Stimulated activated CD4-positive, alpha-beta T cell treated with anti-CD3 and anti-CD28 coated beads, Interleukin-15, amount 100 ng/mL, for 48 hours (primary cell): ENCODE data around the gene AGBL2.
"Not testable (repeated sequence)": the region's sequence is repeated elsewhere in the genome, so short reads cannot be mapped to it uniquely, and the experiment has no call there.

Source experiments
- DNase-seq, 2 donors: peaks; one replicate each; pipeline ENCODE4 v3.0.0-alpha.2; 2020; ENCODE audit warnings: low read depth in 2 of 2

Gene AGBL2

GRCh38 chr11:47715082-47715669 lies at the start of gene AGBL2:
Gene AGBL2, minus strand, starts transcription at chr11:47715369. Its CDS starts 719 bp downstream, at chr11:47714650.
- peak; percentile 76 to 79 for DNase-seq

- DNase-seq: not testable (repeated sequence)
Observed at GRCh38 chr11:47759291-47759690, 44.1 kb upstream of the AGBL2 start.

GRCh38 chr11:47756208-47756607 lies 41.0 kb upstream of the AGBL2 start:
- no peak for DNase-seq

GRCh38 chr11:47750725-47751124 lies 35.6 kb upstream of the AGBL2 start:
- DNase-seq: no peak

- DNase-seq: not testable (repeated sequence)
Observed at GRCh38 chr11:47742494-47742893, 27.3 kb upstream of the AGBL2 start.

GRCh38 chr11:47737817-47738216 lies 22.6 kb upstream of the AGBL2 start:
- not testable (repeated sequence) for DNase-seq

- DNase-seq: no peak
Observed at GRCh38 chr11:47732271-47732670, 17.1 kb upstream of the AGBL2 start.

- no peak for DNase-seq
Observed at GRCh38 chr11:47731475-47731874, 16.3 kb upstream of the AGBL2 start.

- no peak for DNase-seq
Observed at GRCh38 chr11:47726878-47727514, 11.8 kb upstream of the AGBL2 start.

GRCh38 chr11:47726118-47726442 lies 10.9 kb upstream of the AGBL2 start:
- no peak for DNase-seq

- DNase-seq: no peak
Observed at GRCh38 chr11:47725442-47726117, 10.4 kb upstream of the AGBL2 start.

- no peak for DNase-seq
Observed at GRCh38 chr11:47724041-47724729, 9.0 kb upstream of the AGBL2 start.

- no peak for DNase-seq
Observed at GRCh38 chr11:47723041-47723440, 7.9 kb upstream of the AGBL2 start.

- no peak for DNase-seq
Observed at GRCh38 chr11:47720651-47721050, 5.5 kb upstream of the AGBL2 start.

- DNase-seq: no peak
Observed at GRCh38 chr11:47716692-47717091, 1.5 kb upstream of the AGBL2 start.

GRCh38 chr11:47714554-47715081 lies 551 bp downstream of the AGBL2 start:
- no peak for DNase-seq

- no peak for DNase-seq
Observed at GRCh38 chr11:47711816-47712215, 3.4 kb downstream of the AGBL2 start.

GRCh38 chr11:47711225-47711624 lies 3.9 kb downstream of the AGBL2 start:
- no peak for DNase-seq

- not testable (repeated sequence) for DNase-seq
Observed at GRCh38 chr11:47707275-47707786, 7.8 kb downstream of the AGBL2 start.

GRCh38 chr11:47705721-47706120 lies 9.4 kb downstream of the AGBL2 start:
- no peak for DNase-seq

GRCh38 chr11:47691979-47692378 lies 23.2 kb downstream of the AGBL2 start:
- DNase-seq: no peak

- no peak for DNase-seq
Observed at GRCh38 chr11:47689480-47689879, 25.7 kb downstream of the AGBL2 start.
